K562 (cell line): ENCODE data around the gene C3AR1. TPM values are rescaled to one million over a fixed set of nuclear protein-coding genes. Genes with fewer than 3 reads are reported as not detected.
A peak's percentile ranks its signal among the peaks of the same experiment; 100 is the strongest.

ENCODE experiments used
- CBFB ChIP-seq: sonication (generic); formaldehyde crosslinking; IDR thresholded peaks from 2 replicates; pipeline ENCODE4 v1.4.0; 2020; ENCODE audit warnings: mild to moderate bottlenecking, missing genetic modification reagents
- DACH1 ChIP-seq: fragments of 450-650 bp; IDR thresholded peaks from 2 replicates; pipeline ENCODE4 v1.6.1; 2018; ENCODE audit not compliant: partially characterized antibody
- DMBX1 ChIP-seq: fragments of 250-450 bp; sonication (Bioruptor Pico); IDR thresholded peaks from 2 replicates; pipeline ENCODE4 v1.8.0; 2022; ENCODE audit warnings: inconsistent platforms, mild to moderate bottlenecking, moderate library complexity, borderline replicate concordance
- DPF2 ChIP-seq: fragments of 450-650 bp; IDR thresholded peaks from 2 replicates; pipeline ENCODE4 v1.6.1; 2016
- EGR1 ChIP-seq: fragments of 450-650 bp; conservative IDR thresholded peaks from 2 replicates; pipeline ENCODE4 v1.6.1; 2017; ENCODE audit warnings: mild to moderate bottlenecking
- EP300 ChIP-seq: IDR thresholded peaks from 2 replicates; pipeline ENCODE4 v1.6.1; 2012; ENCODE audit warnings: low read length, improper control_type of control experiment
- HNRNPH1 ChIP-seq: fragments of 200-400 bp; formaldehyde crosslinking; optimal IDR thresholded peaks from 2 replicates; pipeline ENCODE3; 2017; ENCODE audit warnings: low read depth, mild to moderate bottlenecking, low read length, moderate library complexity
- KLF16 ChIP-seq: IDR thresholded peaks from 2 replicates; pipeline ENCODE4 v1.6.1; 2016; ENCODE audit warnings: antibody characterized with exemption
- POLR2A ChIP-seq: fragments of 450-650 bp; conservative IDR thresholded peaks from 2 replicates; pipeline ENCODE4 v1.6.1; 2016
- POLR2AphosphoS5 ChIP-seq: IDR thresholded peaks from 2 replicates; pipeline ENCODE4 v1.6.1; 2011; ENCODE audit warnings: mild to moderate bottlenecking, low read depth, low read length, moderate library complexity; ENCODE audit not compliant: control insufficient read depth, insufficient read depth
- SAP30 ChIP-seq: fragments of 200-600 bp; sonication (generic); IDR thresholded peaks from 2 replicates; pipeline ENCODE4 v1.6.1; 2012; ENCODE audit warnings: borderline replicate concordance, low read depth, mild to moderate bottlenecking, moderate library complexity, low read length, control low read depth, inconsistent platforms; ENCODE audit not compliant: insufficient read depth, poor library complexity, severe bottlenecking
- SMAD4 ChIP-seq: fragments of 250-450 bp; sonication (Bioruptor Pico); conservative IDR thresholded peaks from 2 replicates; pipeline ENCODE4 v1.8.0; 2021; ENCODE audit warnings: inconsistent platforms, mild to moderate bottlenecking, moderate library complexity
- SNIP1 ChIP-seq: fragments of 450-650 bp; IDR thresholded peaks from 2 replicates; pipeline ENCODE4 v1.7.1; 2017; ENCODE audit warnings: low read depth, mild to moderate bottlenecking
- TBP ChIP-seq: optimal IDR thresholded peaks from 2 replicates; pipeline ENCODE3; 2011; ENCODE audit warnings: low read depth, low read length, improper control_type of control experiment
- ZBTB7A ChIP-seq: IDR thresholded peaks from 2 replicates; pipeline ENCODE4 v1.6.1; 2011; ENCODE audit warnings: low read depth, mild to moderate bottlenecking, low read length, moderate library complexity, borderline replicate concordance; ENCODE audit not compliant: control insufficient read depth
- ZNF668 ChIP-seq: fragments of 250-450 bp; sonication (Bioruptor Pico); IDR thresholded peaks from 2 replicates; pipeline ENCODE4 v1.8.0; 2022; ENCODE audit warnings: mild to moderate bottlenecking, inconsistent platforms
- ZNF780A ChIP-seq: fragments of 250-450 bp; sonication (Bioruptor Pico); IDR thresholded peaks from 2 replicates; pipeline ENCODE4 v1.5.0; 2021; ENCODE audit warnings: mild to moderate bottlenecking
- polyA plus RNA-seq, 8 experiments: library from polyadenylated mRNA; depleted of rRNA in 4 of 8; stranded (reverse) in 5 of 8; unstranded in 3 of 8; fragments of >200 nt; fragmentation: Nextera tagmentation in 2 of 8; fragmentation: Illumina TruSeq in 1 of 8; extraction: Ambion mirVana in 2 of 8; extraction: Trizol in 1 of 8; gene quantifications; 2 replicates each; pipeline versions ENCODE4 v1.2.1 to v1.2.3, GENCODE V29; 2011 to 2014; ENCODE audit warnings: inconsistent platforms in 1 of 8, missing spikeins in 1 of 8
- total RNA-seq, 7 experiments: library from RNA; depleted of rRNA in 6 of 7; stranded (reverse); fragments of >200 nt in 6 of 7; fragmentation: Illumina TruSeq in 2 of 7; extraction: Trizol in 2 of 7; gene quantifications; 2 replicates each; pipeline versions ENCODE4 v1.2.1 to v1.2.3, GENCODE V29; 2011 to 2021; ENCODE audit warnings: low replicate concordance in 1 of 7
- TF ChIP-seq, protein P1 (sequence below), 2 experiments: fragments of 450-650 bp; conservative IDR thresholded peaks; 2 replicates each; pipeline ENCODE4 v1.6.1; 2017; ENCODE audit warnings: mild to moderate bottlenecking in 2 of 2, moderate library complexity in 2 of 2
- TF ChIP-seq, protein P2 (sequence below), 2 experiments: fragments of 150-350 bp in 1 of 2; IDR thresholded peaks; 2 replicates each; pipeline ENCODE4 v1.6.1; 2012 to 2016; ENCODE audit warnings: low read depth in 2 of 2, low read length in 2 of 2, mild to moderate bottlenecking in 1 of 2, moderate library complexity in 1 of 2
- TF ChIP-seq, protein P3 (sequence below): fragments of 200-800 bp; sonication (Bioruptor generic); IDR thresholded peaks from 2 replicates; pipeline ENCODE4 v1.6.1; 2017; ENCODE audit warnings: missing genetic modification characterization, missing compliant biosample characterization

C3AR1 gene
- total and polyA plus RNA-seq, 9 of the 15 experiments (the other 6 are each of a cell fraction or from before 2014, with no cell fraction given) = 2.2 to 12.9 (median 5.3) TPM

DNA sequence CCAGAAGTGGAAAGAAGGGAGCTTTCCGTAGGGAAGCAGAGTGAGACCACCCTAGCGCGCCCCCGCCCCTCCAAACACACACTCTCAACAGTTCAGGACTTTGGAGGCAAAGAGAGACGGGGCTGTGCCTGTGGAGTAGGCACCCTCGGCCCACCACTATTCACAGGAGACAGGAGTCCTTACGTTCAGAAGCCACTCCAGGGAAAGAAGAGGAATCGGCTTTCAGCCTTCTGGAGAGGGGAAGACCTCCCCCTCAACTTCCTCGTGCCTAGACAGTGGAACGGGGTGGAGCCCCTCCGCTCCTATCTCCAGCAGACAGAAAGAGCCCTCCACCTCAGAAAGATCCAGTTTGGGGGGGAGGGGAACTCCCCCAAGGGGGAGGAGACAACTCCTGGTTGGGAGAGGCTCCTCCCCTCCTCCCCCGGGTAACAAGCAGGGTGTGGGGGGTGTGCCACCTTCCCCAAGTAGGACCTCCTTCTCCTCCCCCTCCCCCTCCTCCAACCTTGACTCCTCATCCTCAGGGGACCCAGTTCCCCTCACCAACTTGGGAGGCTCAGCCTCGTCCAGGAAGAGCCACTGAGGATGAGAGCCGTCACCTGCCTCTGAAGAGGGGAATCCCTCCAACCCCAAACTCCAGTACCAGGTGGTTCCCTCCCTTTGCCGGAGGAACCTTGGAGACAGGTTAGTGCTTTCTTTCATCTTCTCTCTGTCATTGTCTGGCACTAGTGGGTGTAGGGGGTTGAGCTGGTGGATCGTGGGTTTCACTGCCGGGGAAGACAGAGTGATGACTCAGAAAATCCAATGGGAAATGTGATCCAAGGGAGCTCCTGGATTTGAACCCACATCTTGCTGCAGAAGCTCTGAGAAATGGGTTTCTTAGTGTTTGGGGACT, 32.8 kb downstream of the C3AR1 start (continued):
- peak; percentile 26 for TF ChIP-seq SAP30
- peak; percentile 46; the same call in 1 of the 2 replicates for TF ChIP-seq SMAD4
- peak; percentile 84 for TF ChIP-seq ZBTB7A
- TF ChIP-seq, protein P1, sequence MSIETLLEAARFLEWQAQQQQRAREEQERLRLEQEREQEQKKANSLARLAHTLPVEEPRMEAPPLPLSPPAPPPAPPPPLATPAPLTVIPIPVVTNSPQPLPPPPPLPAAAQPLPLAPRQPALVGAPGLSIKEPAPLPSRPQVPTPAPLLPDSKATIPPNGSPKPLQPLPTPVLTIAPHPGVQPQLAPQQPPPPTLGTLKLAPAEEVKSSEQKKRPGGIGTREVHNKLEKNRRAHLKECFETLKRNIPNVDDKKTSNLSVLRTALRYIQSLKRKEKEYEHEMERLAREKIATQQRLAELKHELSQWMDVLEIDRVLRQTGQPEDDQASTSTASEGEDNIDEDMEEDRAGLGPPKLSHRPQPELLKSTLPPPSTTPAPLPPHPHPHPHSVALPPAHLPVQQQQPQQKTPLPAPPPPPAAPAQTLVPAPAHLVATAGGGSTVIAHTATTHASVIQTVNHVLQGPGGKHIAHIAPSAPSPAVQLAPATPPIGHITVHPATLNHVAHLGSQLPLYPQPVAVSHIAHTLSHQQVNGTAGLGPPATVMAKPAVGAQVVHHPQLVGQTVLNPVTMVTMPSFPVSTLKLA (conservative IDR thresholded peaks at IDR 0.05) = 0 out of 4 replicates have a peak, but pooled peaks of 1 of the 2 experiments have one; percentile 9
- peak; percentile 39; the same call in 1 of the 2 replicates for TF ChIP-seq EP300
- no peak for TF ChIP-seq TBP
- no peak for TF ChIP-seq DMBX1 (CRISPR knock-in tag)
- TF ChIP-seq DPF2 = peak; percentile 50; the same call in 1 of the 2 replicates
- TF ChIP-seq, protein P2, sequence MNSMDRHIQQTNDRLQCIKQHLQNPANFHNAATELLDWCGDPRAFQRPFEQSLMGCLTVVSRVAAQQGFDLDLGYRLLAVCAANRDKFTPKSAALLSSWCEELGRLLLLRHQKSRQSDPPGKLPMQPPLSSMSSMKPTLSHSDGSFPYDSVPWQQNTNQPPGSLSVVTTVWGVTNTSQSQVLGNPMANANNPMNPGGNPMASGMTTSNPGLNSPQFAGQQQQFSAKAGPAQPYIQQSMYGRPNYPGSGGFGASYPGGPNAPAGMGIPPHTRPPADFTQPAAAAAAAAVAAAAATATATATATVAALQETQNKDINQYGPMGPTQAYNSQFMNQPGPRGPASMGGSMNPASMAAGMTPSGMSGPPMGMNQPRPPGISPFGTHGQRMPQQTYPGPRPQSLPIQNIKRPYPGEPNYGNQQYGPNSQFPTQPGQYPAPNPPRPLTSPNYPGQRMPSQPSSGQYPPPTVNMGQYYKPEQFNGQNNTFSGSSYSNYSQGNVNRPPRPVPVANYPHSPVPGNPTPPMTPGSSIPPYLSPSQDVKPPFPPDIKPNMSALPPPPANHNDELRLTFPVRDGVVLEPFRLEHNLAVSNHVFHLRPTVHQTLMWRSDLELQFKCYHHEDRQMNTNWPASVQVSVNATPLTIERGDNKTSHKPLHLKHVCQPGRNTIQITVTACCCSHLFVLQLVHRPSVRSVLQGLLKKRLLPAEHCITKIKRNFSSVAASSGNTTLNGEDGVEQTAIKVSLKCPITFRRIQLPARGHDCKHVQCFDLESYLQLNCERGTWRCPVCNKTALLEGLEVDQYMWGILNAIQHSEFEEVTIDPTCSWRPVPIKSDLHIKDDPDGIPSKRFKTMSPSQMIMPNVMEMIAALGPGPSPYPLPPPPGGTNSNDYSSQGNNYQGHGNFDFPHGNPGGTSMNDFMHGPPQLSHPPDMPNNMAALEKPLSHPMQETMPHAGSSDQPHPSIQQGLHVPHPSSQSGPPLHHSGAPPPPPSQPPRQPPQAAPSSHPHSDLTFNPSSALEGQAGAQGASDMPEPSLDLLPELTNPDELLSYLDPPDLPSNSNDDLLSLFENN (IDR thresholded peaks at IDR 0.05; ENCODE audit: low read depth in 2 of 2, low read length in 2 of 2) = no peak
- 0 out of 2 replicates have a peak, but pooled peaks have one; percentile 38 for TF ChIP-seq KLF16
- peak; percentile 6 for TF ChIP-seq DACH1
- TF ChIP-seq ZNF668 (CRISPR knock-in tag) = no peak
- no peak for TF ChIP-seq ZNF780A (CRISPR knock-in tag)
- TF ChIP-seq CBFB = no peak
- no peak for TF ChIP-seq SNIP1
- peak; percentile 68; the same call in 1 of the 2 replicates for TF ChIP-seq POLR2A
- TF ChIP-seq, protein P3, sequence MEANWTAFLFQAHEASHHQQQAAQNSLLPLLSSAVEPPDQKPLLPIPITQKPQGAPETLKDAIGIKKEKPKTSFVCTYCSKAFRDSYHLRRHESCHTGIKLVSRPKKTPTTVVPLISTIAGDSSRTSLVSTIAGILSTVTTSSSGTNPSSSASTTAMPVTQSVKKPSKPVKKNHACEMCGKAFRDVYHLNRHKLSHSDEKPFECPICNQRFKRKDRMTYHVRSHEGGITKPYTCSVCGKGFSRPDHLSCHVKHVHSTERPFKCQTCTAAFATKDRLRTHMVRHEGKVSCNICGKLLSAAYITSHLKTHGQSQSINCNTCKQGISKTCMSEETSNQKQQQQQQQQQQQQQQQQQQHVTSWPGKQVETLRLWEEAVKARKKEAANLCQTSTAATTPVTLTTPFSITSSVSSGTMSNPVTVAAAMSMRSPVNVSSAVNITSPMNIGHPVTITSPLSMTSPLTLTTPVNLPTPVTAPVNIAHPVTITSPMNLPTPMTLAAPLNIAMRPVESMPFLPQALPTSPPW (CRISPR knock-in tag) = peak; percentile 73
- TF ChIP-seq POLR2AphosphoS5 = peak; percentile 47
- peak; percentile 31; the same call in 1 of the 2 replicates for TF ChIP-seq EGR1
- no peak for TF ChIP-seq HNRNPH1
